ENCODE measurements around the gene KCNF1. TPM values are rescaled to one million over a fixed set of nuclear protein-coding genes. Genes with fewer than 3 reads are reported as not detected.

The KCNF1 gene
- total RNA-seq, 2 donors from 2014 or later = 5.2 to 17.0 TPM

GRCh38 chr2:10910625-10911024 lies 1.1 kb upstream of the KCNF1 start:
- 89 to 93% methylated on average over 9 to 11 of the region's 11 CpGs for WGBS, 2 experiments (ENCODE audit: insufficient coverage in 1 of 2, insufficient read length in 1 of 2)

GRCh38 chr2:10912076-10912731 lies 470 bp downstream of the KCNF1 start:
- DNase-seq = peak; percentile 65
- Histone ChIP-seq H3K4me1 (ENCODE audit: control insufficient read depth, insufficient read depth, low read length) (peaks cover 6% of the 10 kb centered on the region), H3K4me3 (ENCODE audit: low read length) (peak overlapping the region; percentile 76), H3K27ac (ENCODE audit: low read depth, low read length) (no peak overlapping the region), H3K27me3 (ENCODE audit: control insufficient read depth, insufficient read depth, low read length, poor library complexity, severe bottlenecking) (peaks cover 11% of the 10 kb centered on the region), H3K36me3 (ENCODE audit: control insufficient read depth, insufficient read depth, low read length) (peaks cover 5% of the 10 kb centered on the region), H3K9me3 (ENCODE audit: control insufficient read depth, low read length) (no peaks in the 10 kb centered on the region), H3K9ac (ENCODE audit: extremely low read depth, low read length, poor library complexity, severe bottlenecking) (peak overlapping the region; percentile 45)
- TF ChIP-seq CTCF (conservative IDR thresholded peaks at IDR 0.05) = no peak
- H3K4me1 Mint-ChIP-seq = peaks cover 52% of the 10 kb centered on the region
- H3K27ac Mint-ChIP-seq = no peak overlapping the region
- H3K9me3 Mint-ChIP-seq = no peaks in the 10 kb centered on the region
- peaks cover 10% of the 10 kb centered on the region for H3K36me3 Mint-ChIP-seq (ENCODE audit: low read depth)
- peak overlapping the region; percentile 64 for H3K4me3 Mint-ChIP-seq
- peaks cover 16% of the 10 kb centered on the region for H3K27me3 Mint-ChIP-seq (ENCODE audit: insufficient read depth)
- WGBS, 2 experiments (ENCODE audit: insufficient coverage in 1 of 2, insufficient read length in 1 of 2) = 14 to 31% methylated on average over 37 to 81 of the region's 81 CpGs

More at GRCh38 chr2:10910625-10911024, 1.1 kb upstream of the KCNF1 start:
- H3K9ac ChIP-seq (ENCODE audit: extremely low read depth, low read length, poor library complexity, severe bottlenecking) = no peak overlapping the region
- Mint-ChIP-seq H3K4me1 (peaks cover 45% of the 10 kb centered on the region), H3K36me3 (ENCODE audit: low read depth) (peaks cover 3% of the 10 kb centered on the region), H3K9me3 (peaks cover under 1% of the 10 kb centered on the region), H3K4me3 (peak overlapping the region; percentile 64), H3K27ac (peak overlapping the region; percentile 84), H3K27me3 (ENCODE audit: insufficient read depth) (peaks cover 16% of the 10 kb centered on the region)
- peaks cover 11% of the 10 kb centered on the region for H3K27me3 ChIP-seq (ENCODE audit: control insufficient read depth, insufficient read depth, low read length, poor library complexity, severe bottlenecking)
- no peak overlapping the region for H3K27ac ChIP-seq (ENCODE audit: low read depth, low read length)
- H3K4me3 ChIP-seq (ENCODE audit: low read length) = no peak overlapping the region
- peaks cover 6% of the 10 kb centered on the region for H3K4me1 ChIP-seq (ENCODE audit: control insufficient read depth, insufficient read depth, low read length)
- TF ChIP-seq CTCF (conservative IDR thresholded peaks at IDR 0.05) = no peak
- no peak for DNase-seq
- H3K36me3 ChIP-seq (ENCODE audit: control insufficient read depth, insufficient read depth, low read length) = no peaks in the 10 kb centered on the region
- no peaks in the 10 kb centered on the region for H3K9me3 ChIP-seq (ENCODE audit: control insufficient read depth, low read length)

- no peaks in the 10 kb centered on the region for H3K9me3 Mint-ChIP-seq
- H3K27ac Mint-ChIP-seq = peak overlapping the region; percentile 58
- no peak for DNase-seq
- peaks cover 11% of the 10 kb centered on the region for H3K27me3 ChIP-seq (ENCODE audit: control insufficient read depth, insufficient read depth, low read length, poor library complexity, severe bottlenecking)
- H3K9me3 ChIP-seq (ENCODE audit: control insufficient read depth, low read length) = no peaks in the 10 kb centered on the region
- H3K36me3 Mint-ChIP-seq (ENCODE audit: low read depth) = peaks cover 16% of the 10 kb centered on the region
- H3K27me3 Mint-ChIP-seq (ENCODE audit: insufficient read depth) = peaks cover 16% of the 10 kb centered on the region
- H3K9ac ChIP-seq (ENCODE audit: extremely low read depth, low read length, poor library complexity, severe bottlenecking) = no peak overlapping the region
- peak overlapping the region; percentile 64 for H3K4me3 Mint-ChIP-seq
- WGBS, 2 experiments (ENCODE audit: insufficient coverage in 1 of 2, insufficient read length in 1 of 2) = 94 to 97% methylated on average over 48 to 58 of the region's 58 CpGs
- TF ChIP-seq CTCF (conservative IDR thresholded peaks at IDR 0.05) = no peak
- H3K36me3 ChIP-seq (ENCODE audit: control insufficient read depth, insufficient read depth, low read length) = peaks cover 5% of the 10 kb centered on the region
- H3K4me3 ChIP-seq (ENCODE audit: low read length) = peak overlapping the region; percentile 69
- H3K4me1 ChIP-seq (ENCODE audit: control insufficient read depth, insufficient read depth, low read length) = peaks cover 6% of the 10 kb centered on the region
- H3K27ac ChIP-seq (ENCODE audit: low read depth, low read length) = no peak overlapping the region
- H3K4me1 Mint-ChIP-seq = peaks cover 50% of the 10 kb centered on the region
Measured at GRCh38 chr2:10912796-10913455, 1.2 kb downstream of the KCNF1 start.

All from endodermal cell (in vitro differentiated cells).